ENCODE results near the gene SLC10A3. TPM values are rescaled to one million over a fixed set of nuclear protein-coding genes. Genes with fewer than 3 reads are reported as not detected.

SLC10A3 gene
- total and polyA plus RNA-seq, 4 experiments from 2014 or later: 22.5 to 62.3 (median 42.6) TPM

DNA sequence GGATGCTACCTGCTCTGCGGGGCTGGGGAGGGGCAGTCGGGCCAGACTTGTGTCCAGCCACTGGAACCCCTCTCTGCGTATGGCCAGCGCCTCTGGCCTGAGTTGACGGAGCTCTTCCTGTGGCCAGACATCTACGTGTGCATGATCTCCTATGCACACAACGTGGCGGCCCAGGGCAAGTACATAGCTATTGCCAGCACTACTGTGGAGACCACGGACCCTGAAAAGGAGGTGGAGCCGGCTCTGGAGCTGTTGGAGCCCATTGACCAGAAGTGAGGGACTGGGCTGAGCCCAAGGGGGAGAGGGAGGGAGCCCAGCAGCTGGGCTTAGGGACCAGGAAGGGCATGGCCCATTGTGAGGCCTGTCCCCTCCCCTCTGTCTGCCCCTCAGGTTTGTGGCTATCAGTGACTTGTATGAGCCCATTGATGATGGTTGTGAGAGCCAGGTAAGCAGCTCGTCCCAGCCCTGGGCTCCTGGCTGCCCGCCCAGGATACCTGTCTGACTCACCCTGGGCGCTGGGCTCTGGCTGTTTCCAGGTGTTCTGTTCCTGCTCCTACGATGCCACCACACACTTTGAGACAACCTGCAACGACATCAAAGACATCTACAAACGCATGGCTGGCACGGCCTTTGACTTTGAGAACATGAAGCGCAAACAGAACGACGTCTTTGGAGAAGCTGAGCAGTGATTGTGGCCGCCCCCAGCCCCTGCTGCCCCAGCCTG, 48.3 kb downstream of the SLC10A3 start:
- H3K27me3 ChIP-seq (ENCODE audit: insufficient read depth, low read length): no peaks in the 10 kb centered on the region
- H3K4me3 Mint-ChIP-seq: peak overlapping the region in 6 of 8 donors; percentile 38 to 76 (median 70)
- no peaks in the 10 kb centered on the region for H3K27me3 Mint-ChIP-seq
- ChIA-PET POLR2A (ENCODE audit: partially characterized antibody) (interaction anchor here (0.7 to 8.5 kb wide), 9 partner anchors 10 to 95 kb away, joined by 3 to 42 read pairs (median 6); partner anchors contain the start of genes DNASE1L1, FAM3A, PLXNA3 and RPL10), CTCF (ENCODE audit: partially characterized antibody) (no interaction called here)
- H3K4me1 ChIP-seq (ENCODE audit: insufficient read depth, low read length): peaks cover 63% of the 10 kb centered on the region
- peak overlapping the region; percentile 57 to 91 (median 81) for H3K27ac Mint-ChIP-seq
- no peaks in the 10 kb centered on the region for H3K36me3 ChIP-seq (ENCODE audit: insufficient read depth, low read length)
- no peak for DNase-seq
- peaks cover 0 to 6% (median 0%) of the 10 kb centered on the region in 8 donors for H3K9me3 Mint-ChIP-seq
- H3K36me3 Mint-ChIP-seq: peaks cover 0 to 21% of the 10 kb centered on the region in 2 donors
- intact Hi-C loops (cut with micrococcal nuclease): loop anchor here (5.0 kb wide), 2 partner anchors 35 to 50 kb away; partner anchors contain the start of genes LAGE3 and SLC10A3
- no peaks in the 10 kb centered on the region for H3K9me3 ChIP-seq (ENCODE audit: control insufficient read depth in 1 of 2, low read length in 2 of 2)
- H3K27ac ChIP-seq (ENCODE audit: low read depth, low read length): peak overlapping the region; percentile 15
- H3K4me3 ChIP-seq (ENCODE audit: low read length in 2 of 2): no peak overlapping the region
- peaks cover 12 to 63% (median 29%) of the 10 kb centered on the region in 4 donors for H3K4me1 Mint-ChIP-seq

DNA sequence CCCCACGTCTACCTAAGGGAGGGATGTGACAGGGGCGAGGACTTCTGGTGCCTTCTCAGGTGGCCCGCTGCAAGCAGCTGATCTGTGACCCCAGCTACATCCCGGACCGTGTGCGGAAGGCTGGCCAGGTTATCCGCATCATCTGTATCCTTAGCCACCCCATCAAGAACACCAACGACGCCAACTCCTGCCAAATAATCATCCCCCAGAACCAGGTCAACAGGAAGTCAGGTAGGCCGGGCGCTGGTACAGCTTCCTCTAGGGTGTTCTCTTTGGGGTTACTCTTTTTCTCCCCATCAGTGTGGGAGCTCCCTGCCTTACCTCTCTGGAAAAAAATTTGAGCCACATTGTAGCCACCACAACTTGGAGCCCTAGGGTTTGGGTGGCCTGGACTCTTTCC, 48.9 kb downstream of the SLC10A3 start:
- CTCF ChIA-PET (ENCODE audit: partially characterized antibody): no interaction called here
- peak overlapping the region; percentile 47 to 91 (median 81) for H3K27ac Mint-ChIP-seq
- H3K36me3 Mint-ChIP-seq: peaks cover 0 to 19% of the 10 kb centered on the region in 2 donors
- H3K4me1 Mint-ChIP-seq: peaks cover 9 to 57% (median 29%) of the 10 kb centered on the region in 4 donors
- peak; percentile 29 to 57 (median 43) for DNase-seq
- H3K27me3 Mint-ChIP-seq: no peaks in the 10 kb centered on the region
- Histone ChIP-seq H3K4me1 (ENCODE audit: insufficient read depth, low read length) (peaks cover 63% of the 10 kb centered on the region), H3K27me3 (ENCODE audit: insufficient read depth, low read length) (no peaks in the 10 kb centered on the region), H3K36me3 (ENCODE audit: insufficient read depth, low read length) (no peaks in the 10 kb centered on the region), H3K4me3 (ENCODE audit: low read length in 2 of 2) (no peak overlapping the region), H3K9me3 (ENCODE audit: control insufficient read depth in 1 of 2, low read length in 2 of 2) (no peaks in the 10 kb centered on the region), H3K27ac (ENCODE audit: low read depth, low read length) (peak overlapping the region; percentile 15)
- peak overlapping the region in 7 of 8 donors; percentile 38 to 76 (median 69) for H3K4me3 Mint-ChIP-seq
- intact Hi-C loops (cut with micrococcal nuclease): loop anchor here (5.0 kb wide), 2 partner anchors 36 to 51 kb away; partner anchors contain the start of genes LAGE3 and SLC10A3
- POLR2A ChIA-PET (ENCODE audit: partially characterized antibody): interaction anchor here (0.7 to 8.5 kb wide), 11 partner anchors 9 to 95 kb away, joined by 3 to 42 read pairs (median 6); partner anchors contain the start of genes DNASE1L1, FAM3A, PLXNA3 and RPL10
- H3K9me3 Mint-ChIP-seq: peaks cover 0 to 6% (median 0%) of the 10 kb centered on the region in 8 donors

GRCh38 chrX:154440623-154441357, 49.6 kb downstream of the SLC10A3 start:
- Histone ChIP-seq H3K36me3 (ENCODE audit: insufficient read depth, low read length) (no peaks in the 10 kb centered on the region), H3K4me3 (ENCODE audit: low read length in 2 of 2) (no peak overlapping the region), H3K27ac (ENCODE audit: low read depth, low read length) (no peak overlapping the region), H3K4me1 (ENCODE audit: insufficient read depth, low read length) (peaks cover 63% of the 10 kb centered on the region), H3K9me3 (ENCODE audit: control insufficient read depth in 1 of 2, low read length in 2 of 2) (no peaks in the 10 kb centered on the region), H3K27me3 (ENCODE audit: insufficient read depth, low read length) (no peaks in the 10 kb centered on the region)
- no peaks in the 10 kb centered on the region for H3K27me3 Mint-ChIP-seq
- peaks cover 0 to 26% of the 10 kb centered on the region in 2 donors for H3K36me3 Mint-ChIP-seq
- ChIA-PET POLR2A (ENCODE audit: partially characterized antibody) (interaction anchor here (0.7 to 8.5 kb wide), 13 partner anchors 9 to 96 kb away, joined by 3 to 42 read pairs (median 4); partner anchors contain the start of genes DNASE1L1, PLXNA3, RPL10 and SLC10A3), CTCF (ENCODE audit: partially characterized antibody) (no interaction called here)
- H3K9me3 Mint-ChIP-seq: peaks cover 0 to 6% (median 0%) of the 10 kb centered on the region in 8 donors
- H3K27ac Mint-ChIP-seq: peak overlapping the region; percentile 62 to 84 (median 74)
- peaks cover 11 to 56% (median 31%) of the 10 kb centered on the region in 4 donors for H3K4me1 Mint-ChIP-seq
- DNase-seq: no peak
- intact Hi-C loops (cut with micrococcal nuclease): loop anchor here (5.0 kb wide), 2 partner anchors 37 to 52 kb away; partner anchors contain the start of genes LAGE3 and SLC10A3
- H3K4me3 Mint-ChIP-seq: peak overlapping the region in 2 of 8 donors; percentile 46 to 50

GRCh38 chrX:154439841-154440240, 50.6 kb downstream of the SLC10A3 start:
- ChIA-PET CTCF (ENCODE audit: partially characterized antibody) (no interaction called here), POLR2A (ENCODE audit: partially characterized antibody) (interaction anchor here (0.6 to 1.6 kb wide), 4 partner anchors 41 to 51 kb away, joined by 3 to 5 read pairs (median 4); partner anchors contain the start of genes RPL10 and SLC10A3)
- H3K27me3 ChIP-seq (ENCODE audit: insufficient read depth, low read length): no peaks in the 10 kb centered on the region
- no peak overlapping the region for H3K27ac ChIP-seq (ENCODE audit: low read depth, low read length)
- Mint-ChIP-seq H3K4me3 (peak overlapping the region in 2 of 8 donors; percentile 4 to 61), H3K27ac (peak overlapping the region in 2 of 7 donors; percentile 46 to 81), H3K27me3 (no peaks in the 10 kb centered on the region), H3K36me3 (peaks cover 0 to 26% of the 10 kb centered on the region in 2 donors), H3K9me3 (peaks cover 0 to 6% (median 0%) of the 10 kb centered on the region in 8 donors), H3K4me1 (peaks cover 11 to 51% (median 31%) of the 10 kb centered on the region in 4 donors)
- H3K36me3 ChIP-seq (ENCODE audit: insufficient read depth, low read length): no peaks in the 10 kb centered on the region
- peaks cover 56% of the 10 kb centered on the region for H3K4me1 ChIP-seq (ENCODE audit: insufficient read depth, low read length)
- DNase-seq: no peak
- H3K9me3 ChIP-seq (ENCODE audit: control insufficient read depth in 1 of 2, low read length in 2 of 2): no peaks in the 10 kb centered on the region
- intact Hi-C loops (cut with micrococcal nuclease): loop anchor here (5.0 kb wide), 3 partner anchors 37 to 77 kb away; partner anchors contain the start of genes FAM3A, LAGE3 and SLC10A3
- no peak overlapping the region for H3K4me3 ChIP-seq (ENCODE audit: low read length in 2 of 2)

DNA sequence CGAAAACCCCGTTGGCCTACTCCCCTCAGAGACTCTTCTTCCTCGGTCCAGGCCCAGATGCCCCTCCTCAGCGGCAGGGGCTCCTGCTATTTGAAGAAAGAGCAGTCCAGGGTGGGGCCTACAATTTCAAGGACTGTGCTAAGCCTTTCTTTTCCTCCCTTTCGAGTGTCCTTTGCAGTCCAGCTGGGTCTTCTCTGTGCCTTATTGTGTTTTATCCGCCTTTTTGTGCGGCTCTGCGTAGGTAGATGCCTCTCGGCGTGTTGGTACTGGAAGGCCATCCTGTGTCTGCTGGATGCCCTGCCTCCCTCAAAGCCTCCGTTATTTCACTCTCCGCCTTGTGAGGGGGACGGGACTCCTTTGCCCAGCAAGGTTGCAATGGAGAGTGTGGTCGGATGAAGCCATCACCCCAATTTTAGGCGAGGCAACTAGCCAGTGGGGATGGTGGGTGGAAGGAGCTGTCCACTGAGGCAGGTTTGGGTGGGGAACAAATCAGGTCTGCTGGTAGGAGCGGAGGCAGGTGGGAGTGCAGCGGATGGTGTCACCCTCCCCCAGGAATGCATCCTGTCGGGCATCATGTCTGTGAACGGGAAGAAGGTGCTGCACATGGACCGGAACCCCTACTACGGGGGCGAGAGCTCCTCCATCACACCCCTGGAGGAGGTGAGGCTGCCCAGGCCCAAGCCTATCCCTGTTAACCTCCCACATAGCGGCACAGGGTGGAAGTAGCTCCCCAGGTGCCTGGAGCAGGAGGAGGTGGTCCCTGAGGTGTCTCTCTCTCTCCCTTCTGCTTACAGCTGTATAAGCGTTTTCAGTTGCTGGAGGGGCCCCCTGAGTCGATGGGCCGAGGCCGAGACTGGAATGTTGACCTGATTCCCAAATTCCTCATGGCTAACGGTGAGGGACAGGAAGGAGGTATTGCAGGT, 52.2 kb downstream of the SLC10A3 start:
- peaks cover 11 to 45% (median 28%) of the 10 kb centered on the region in 4 donors for H3K4me1 Mint-ChIP-seq
- Histone ChIP-seq H3K27me3 (ENCODE audit: insufficient read depth, low read length) (no peaks in the 10 kb centered on the region), H3K4me1 (ENCODE audit: insufficient read depth, low read length) (peaks cover 48% of the 10 kb centered on the region), H3K9me3 (ENCODE audit: control insufficient read depth in 1 of 2, low read length in 2 of 2) (no peaks in the 10 kb centered on the region), H3K4me3 (ENCODE audit: low read length in 2 of 2) (peak overlapping the region; percentile 29 to 40), H3K36me3 (ENCODE audit: insufficient read depth, low read length) (no peaks in the 10 kb centered on the region), H3K27ac (ENCODE audit: low read depth, low read length) (peak overlapping the region; percentile 63)
- peaks cover 4 to 30% of the 10 kb centered on the region in 2 donors for H3K36me3 Mint-ChIP-seq
- peaks cover 0 to 6% (median 0%) of the 10 kb centered on the region in 8 donors for H3K9me3 Mint-ChIP-seq
- H3K27me3 Mint-ChIP-seq: no peaks in the 10 kb centered on the region
- ChIA-PET POLR2A (ENCODE audit: partially characterized antibody) (interaction anchor here (0.7 to 1.5 kb wide), 7 partner anchors 9 to 52 kb away, joined by 3 to 7 read pairs (median 4); partner anchors contain the start of gene SLC10A3), CTCF (ENCODE audit: partially characterized antibody) (no interaction called here)
- no peak for DNase-seq
- intact Hi-C loops (cut with micrococcal nuclease): loop anchor here (5.0 kb wide), 1 partner anchor 79 kb away; the partner anchor contains the start of gene FAM3A
- peak overlapping the region; percentile 86 to 89 (median 87) for H3K4me3 Mint-ChIP-seq
- peak overlapping the region; percentile 81 to 97 (median 91) for H3K27ac Mint-ChIP-seq
